Colonic mucosa (tissue), 4 donors: Measurements from ENCODE around the gene BRSK1. TPM values are rescaled to one million over a fixed set of nuclear protein-coding genes. Genes with fewer than 3 reads are reported as not detected.
A peak's percentile ranks its signal among the peaks of the same experiment; 100 is the strongest.

Experiments used
- DNase-seq: peaks from one replicate; pipeline ENCODE4 v3.0.0-alpha.2; 2020
- H3K27ac ChIP-seq: fragments of 200-600 bp; one replicate; pipeline ENCODE4 v1.8.0; 2021
- H3K27me3 ChIP-seq: fragments of 200-600 bp; one replicate; pipeline ENCODE4 v1.8.0; 2021
- H3K36me3 ChIP-seq: fragments of 200-600 bp; one replicate; pipeline ENCODE4 v1.8.0; 2021
- H3K4me1 ChIP-seq: fragments of 200-600 bp; one replicate; pipeline ENCODE4 v1.8.0; 2021; ENCODE audit warnings: mild to moderate bottlenecking
- H3K4me3 ChIP-seq: fragments of 200-600 bp; one replicate; pipeline ENCODE4 v1.8.0; 2021
- H3K9ac ChIP-seq, 2 donors: one replicate each; pipeline ENCODE4 v1.7.0; 2013; ENCODE audit warnings: control low read depth in 2 of 2, low read depth in 2 of 2, low read length in 2 of 2
- H3K9me3 ChIP-seq: fragments of 200-600 bp; one replicate; pipeline ENCODE4 v1.8.0; 2021
- intact Hi-C: fragments of 100-400 bp; cut with DNase I; formaldehyde crosslinking; loops from one replicate; pipeline ENCODE4 v1.14.1; 2022
- total RNA-seq, 2 donors: library from RNA; stranded (reverse); fragmentation: NEBNext Ultra II Directional in 1 of 2; extraction: Animal tissue kit (Norgen Biotek cat#: 25700) in 1 of 2; gene quantifications; one replicate each; pipeline ENCODE4 v1.2.1, GENCODE V29; 2021
- TF ChIP-seq, protein P1 (sequence below): fragments of 200-600 bp; IDR thresholded peaks from one replicate; pipeline ENCODE4 v1.8.0; 2022; ENCODE audit warnings: antibody characterized with exemption, mild to moderate bottlenecking
- donor health status: healthy.
- donor health status: DM: no; HTN: no; CAD: no.
- donor health status: DM: no; HTN: no; CAD: no.

The BRSK1 gene
- 1 to 10 TPM in 1 of 2 donors, under 1 TPM in 1; 0.59 to 2.3 TPM for total RNA-seq

GRCh38 chr19:55283548-55284377 lies at the start of gene BRSK1:
BRSK1 (plus strand) TSS chr19:55283997; CDS start chr19:55284443, 446 bp downstream.
- Histone ChIP-seq H3K36me3 (no peaks in the 10 kb centered on the region), H3K9ac (peak within 1 kb of the TSS in 1 of 2 donors; percentile 35), H3K27ac (no peak within 1 kb of the TSS), H3K9me3 (no peaks in the 10 kb centered on the region), H3K4me3 (peak within 1 kb of the TSS; percentile 13), H3K4me1 (peaks cover 4% of the 10 kb centered on the region), H3K27me3 (peaks cover 3% of the 10 kb centered on the region)
- DNase-seq = no peak
- intact Hi-C loops = no loop called here
- TF ChIP-seq, protein P1, sequence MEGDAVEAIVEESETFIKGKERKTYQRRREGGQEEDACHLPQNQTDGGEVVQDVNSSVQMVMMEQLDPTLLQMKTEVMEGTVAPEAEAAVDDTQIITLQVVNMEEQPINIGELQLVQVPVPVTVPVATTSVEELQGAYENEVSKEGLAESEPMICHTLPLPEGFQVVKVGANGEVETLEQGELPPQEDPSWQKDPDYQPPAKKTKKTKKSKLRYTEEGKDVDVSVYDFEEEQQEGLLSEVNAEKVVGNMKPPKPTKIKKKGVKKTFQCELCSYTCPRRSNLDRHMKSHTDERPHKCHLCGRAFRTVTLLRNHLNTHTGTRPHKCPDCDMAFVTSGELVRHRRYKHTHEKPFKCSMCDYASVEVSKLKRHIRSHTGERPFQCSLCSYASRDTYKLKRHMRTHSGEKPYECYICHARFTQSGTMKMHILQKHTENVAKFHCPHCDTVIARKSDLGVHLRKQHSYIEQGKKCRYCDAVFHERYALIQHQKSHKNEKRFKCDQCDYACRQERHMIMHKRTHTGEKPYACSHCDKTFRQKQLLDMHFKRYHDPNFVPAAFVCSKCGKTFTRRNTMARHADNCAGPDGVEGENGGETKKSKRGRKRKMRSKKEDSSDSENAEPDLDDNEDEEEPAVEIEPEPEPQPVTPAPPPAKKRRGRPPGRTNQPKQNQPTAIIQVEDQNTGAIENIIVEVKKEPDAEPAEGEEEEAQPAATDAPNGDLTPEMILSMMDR = no peak

GRCh38 chr19:55238030-55238429 lies 45.8 kb upstream of the BRSK1 start:
- Histone ChIP-seq H3K27me3 (no peaks in the 10 kb centered on the region), H3K9ac (no peak overlapping the region), H3K27ac (no peak overlapping the region), H3K4me3 (no peak overlapping the region), H3K36me3 (peaks cover 45% of the 10 kb centered on the region), H3K9me3 (no peaks in the 10 kb centered on the region), H3K4me1 (no peaks in the 10 kb centered on the region)
- intact Hi-C loops = no loop called here
- TF ChIP-seq, protein P1 = no peak
- DNase-seq = no peak

GRCh38 chr19:55239004-55239403 lies 44.8 kb upstream of the BRSK1 start:
- intact Hi-C loops = no loop called here
- no peak overlapping the region for H3K4me3 ChIP-seq
- TF ChIP-seq, protein P1 = no peak
- H3K9me3 ChIP-seq = no peaks in the 10 kb centered on the region
- H3K4me1 ChIP-seq = no peaks in the 10 kb centered on the region
- no peak overlapping the region for H3K9ac ChIP-seq
- no peak overlapping the region for H3K27ac ChIP-seq
- peaks cover 45% of the 10 kb centered on the region for H3K36me3 ChIP-seq
- DNase-seq = no peak
- H3K27me3 ChIP-seq = no peaks in the 10 kb centered on the region

DNA sequence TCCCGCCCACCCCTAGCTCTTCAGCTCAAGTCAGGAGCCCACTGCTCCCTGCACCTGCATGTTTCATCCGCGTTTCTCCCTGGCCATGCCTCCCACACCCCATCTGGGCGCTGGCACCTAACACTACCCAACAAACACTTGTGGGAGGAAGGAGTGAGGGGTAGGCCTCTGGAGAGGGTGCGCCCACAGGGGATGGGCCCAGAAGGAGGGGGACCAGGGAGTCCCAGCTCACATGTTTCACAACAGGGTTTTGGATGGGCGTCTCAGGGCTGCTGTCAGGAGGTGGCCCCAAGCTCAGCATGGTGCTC lies 43.1 kb upstream of the BRSK1 start:
- peaks cover 45% of the 10 kb centered on the region for H3K36me3 ChIP-seq
- H3K9me3 ChIP-seq = no peaks in the 10 kb centered on the region
- TF ChIP-seq, protein P1 = no peak
- no peak overlapping the region for H3K9ac ChIP-seq
- no peak overlapping the region for H3K4me3 ChIP-seq
- H3K27me3 ChIP-seq = no peaks in the 10 kb centered on the region
- no peak for DNase-seq
- intact Hi-C loops = no loop called here
- no peak overlapping the region for H3K27ac ChIP-seq
- H3K4me1 ChIP-seq = no peaks in the 10 kb centered on the region

DNA sequence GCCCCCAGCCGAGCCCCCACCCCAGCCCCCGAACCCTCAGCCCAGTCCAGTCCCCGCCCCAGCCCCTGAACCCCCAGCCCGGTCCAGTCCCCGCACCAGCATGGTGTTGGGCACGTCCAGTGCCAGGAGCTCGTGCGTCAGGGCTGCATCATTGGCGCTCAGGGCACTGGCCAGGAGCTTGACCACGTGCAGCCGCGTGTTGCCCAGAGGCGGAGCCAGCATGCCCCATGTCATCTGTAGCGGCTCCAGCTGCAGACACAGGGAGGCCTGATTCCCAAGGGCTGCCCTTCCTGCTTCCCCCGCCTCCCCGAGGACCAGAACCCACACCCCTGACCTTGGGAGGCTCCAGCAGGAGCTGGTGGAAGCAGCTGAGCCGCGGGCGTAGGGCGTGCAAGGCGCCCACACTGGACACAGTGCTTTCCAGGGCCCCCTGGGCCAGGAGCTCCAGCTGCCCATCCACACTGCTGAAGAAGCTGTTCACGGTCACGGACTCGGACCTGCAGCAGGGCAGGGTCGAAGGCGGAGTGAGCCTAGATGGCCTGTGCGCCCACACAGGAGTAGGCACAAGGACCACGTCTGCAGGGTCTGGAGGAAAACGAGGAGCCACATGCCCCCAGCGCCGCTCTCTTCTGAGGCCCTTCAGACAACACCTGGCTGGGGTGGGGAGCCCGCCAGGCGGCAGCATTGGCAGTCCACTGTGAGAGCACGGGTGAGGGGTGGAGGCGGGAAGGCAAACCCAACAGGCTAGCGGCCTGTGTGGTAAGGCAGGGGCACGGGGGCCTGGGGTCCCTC lies 42.5 kb upstream of the BRSK1 start:
- Histone ChIP-seq H3K27ac (no peak overlapping the region), H3K9me3 (no peaks in the 10 kb centered on the region), H3K4me1 (no peaks in the 10 kb centered on the region), H3K36me3 (peaks cover 39% of the 10 kb centered on the region), H3K9ac (no peak overlapping the region), H3K4me3 (no peak overlapping the region), H3K27me3 (no peaks in the 10 kb centered on the region)
- DNase-seq = no peak
- TF ChIP-seq, protein P1 = no peak
- intact Hi-C loops = no loop called here
